HG03439 (cell line): ENCODE measurements around the gene ADAMTS6.

Experiments
- ATAC-seq: cut with Tn5 transposase; IDR thresholded peaks from one replicate; pipeline ENCODE4 v1.9.1; 2021; ENCODE audit warnings: mild to moderate bottlenecking, moderate library complexity; ENCODE audit not compliant: unreplicated experiment

ADAMTS6 gene

GRCh38 chr5:65474130-65474711 lies 7.5 kb downstream of the ADAMTS6 start:
- no peak for ATAC-seq

- ATAC-seq: no peak
Observed at GRCh38 chr5:65468633-65469032, 13.1 kb downstream of the ADAMTS6 start.

GRCh38 chr5:65462139-65462705 lies 19.5 kb downstream of the ADAMTS6 start:
- no peak for ATAC-seq

DNA sequence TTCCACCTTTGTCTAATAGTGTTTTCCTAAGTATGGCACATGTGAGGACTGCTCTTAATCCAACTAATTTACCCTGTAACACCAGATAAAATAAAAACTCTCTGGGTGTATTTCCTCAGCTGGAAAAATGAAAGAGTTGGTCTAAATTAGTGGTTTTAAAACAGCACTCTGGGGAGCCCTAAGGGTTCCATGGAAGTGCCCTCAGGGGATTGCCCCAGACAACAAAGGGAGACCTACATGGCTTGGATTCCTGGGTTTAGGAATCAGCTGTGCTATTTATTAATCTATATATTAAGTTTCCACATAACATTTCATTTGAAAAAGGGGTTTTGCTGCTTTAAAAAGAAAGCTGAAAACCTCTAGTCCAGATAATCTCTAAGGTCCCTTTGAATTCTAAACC lies 20.2 kb downstream of the ADAMTS6 start:
- ATAC-seq: no peak

- no peak for ATAC-seq
Observed at GRCh38 chr5:65459995-65460394, 21.7 kb downstream of the ADAMTS6 start.

- no peak for ATAC-seq
Observed at GRCh38 chr5:65455064-65455463, 26.7 kb downstream of the ADAMTS6 start.

GRCh38 chr5:65451436-65451835 lies 30.3 kb downstream of the ADAMTS6 start:
- ATAC-seq: no peak

- no peak for ATAC-seq
Observed at GRCh38 chr5:65446682-65447081, 35.0 kb downstream of the ADAMTS6 start.

- ATAC-seq: no peak
Observed at GRCh38 chr5:65441800-65442199, 39.9 kb downstream of the ADAMTS6 start.

DNA sequence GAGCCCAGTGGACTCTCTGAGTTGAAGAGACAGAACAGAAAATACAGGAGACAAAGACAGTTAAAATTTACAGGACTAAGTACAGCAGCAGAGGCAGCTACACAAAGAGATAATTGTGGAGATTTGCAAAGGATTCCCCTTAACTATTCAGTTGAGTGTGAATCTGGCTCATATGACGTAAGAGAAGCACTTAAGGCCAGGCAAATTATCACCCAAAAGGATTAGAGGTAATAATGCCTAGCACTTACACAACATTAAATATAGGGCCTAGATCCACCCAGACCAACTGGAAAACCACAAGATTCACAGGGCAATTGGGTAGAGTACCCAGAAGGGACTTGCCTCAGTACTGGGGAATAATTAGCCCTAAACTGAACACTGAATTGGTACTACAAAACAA lies 41.3 kb downstream of the ADAMTS6 start:
- no peak for ATAC-seq

- no peak for ATAC-seq
Observed at GRCh38 chr5:65434122-65434521, 47.6 kb downstream of the ADAMTS6 start.

GRCh38 chr5:65426656-65427055 lies 55.1 kb downstream of the ADAMTS6 start:
- no peak for ATAC-seq

- no peak for ATAC-seq
Observed at GRCh38 chr5:65423623-65424022, 58.1 kb downstream of the ADAMTS6 start.

DNA sequence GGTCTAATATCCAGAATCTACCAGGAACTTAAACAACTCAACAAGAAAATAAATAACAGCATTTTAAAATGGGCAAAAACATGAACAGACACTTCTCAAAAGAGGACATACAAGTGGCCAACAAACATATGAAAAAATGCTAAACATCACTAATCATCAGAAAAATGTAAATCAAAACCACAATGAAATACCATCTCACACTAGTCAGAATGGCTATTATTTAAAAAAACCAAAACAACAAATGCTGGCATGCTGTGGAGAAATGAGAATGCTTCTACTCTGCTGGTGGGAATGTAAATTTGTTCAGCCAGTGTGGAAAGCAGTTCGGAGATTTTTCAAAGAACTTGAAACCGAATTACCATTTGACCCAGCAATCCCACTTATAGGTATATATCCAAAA lies 63.1 kb downstream of the ADAMTS6 start:
- ATAC-seq: no peak

- no peak for ATAC-seq
Observed at GRCh38 chr5:65413822-65414221, 67.9 kb downstream of the ADAMTS6 start.

DNA sequence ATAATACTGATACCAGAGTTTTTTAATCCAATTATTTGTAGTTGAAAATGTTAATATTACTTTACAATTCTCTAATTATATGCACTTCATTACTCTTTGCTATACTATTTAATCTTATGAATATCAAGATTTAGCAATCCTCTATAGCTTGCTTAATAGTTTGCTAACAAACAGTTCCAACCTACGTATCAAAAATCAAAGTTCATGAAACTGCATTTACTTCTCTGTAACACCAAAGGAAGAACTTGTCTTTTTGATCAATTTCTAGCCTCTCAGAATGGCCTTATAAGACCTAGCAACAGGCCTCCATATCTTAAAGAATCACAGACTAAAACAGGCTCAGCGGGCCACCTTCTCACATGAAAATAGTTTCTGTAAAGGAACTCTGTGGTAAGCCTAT lies 68.9 kb downstream of the ADAMTS6 start:
- no peak for ATAC-seq

- ATAC-seq: no peak
Observed at GRCh38 chr5:65411356-65411755, 70.4 kb downstream of the ADAMTS6 start.

DNA sequence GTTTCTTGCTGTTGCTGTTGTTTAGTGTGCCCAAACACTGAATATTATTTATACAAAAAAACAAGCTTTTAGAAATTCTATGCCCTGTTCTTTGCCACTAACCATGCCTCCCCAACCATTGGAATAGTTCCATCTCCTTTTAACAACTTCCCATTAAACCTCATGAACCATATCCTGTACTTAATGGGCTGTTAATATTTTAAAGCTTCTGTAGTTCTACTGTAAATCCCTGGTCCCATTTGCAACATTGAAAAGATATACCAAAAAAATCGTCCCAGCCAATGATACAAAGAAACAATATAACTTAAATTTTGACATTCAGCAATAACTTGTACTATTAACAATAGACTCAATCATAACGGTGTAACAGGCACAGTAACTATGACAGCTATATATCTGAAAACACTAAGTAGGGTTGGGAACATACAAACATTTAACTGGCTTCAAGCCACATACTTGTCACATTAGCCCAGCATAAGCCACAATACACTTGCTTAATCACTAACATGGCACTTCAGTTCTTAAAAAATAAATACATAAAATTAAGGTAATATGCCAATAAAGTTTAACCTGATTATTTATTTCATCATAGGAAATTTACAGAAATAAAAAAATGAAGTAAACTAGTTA lies 86.1 kb downstream of the ADAMTS6 start:
- no peak for ATAC-seq

DNA sequence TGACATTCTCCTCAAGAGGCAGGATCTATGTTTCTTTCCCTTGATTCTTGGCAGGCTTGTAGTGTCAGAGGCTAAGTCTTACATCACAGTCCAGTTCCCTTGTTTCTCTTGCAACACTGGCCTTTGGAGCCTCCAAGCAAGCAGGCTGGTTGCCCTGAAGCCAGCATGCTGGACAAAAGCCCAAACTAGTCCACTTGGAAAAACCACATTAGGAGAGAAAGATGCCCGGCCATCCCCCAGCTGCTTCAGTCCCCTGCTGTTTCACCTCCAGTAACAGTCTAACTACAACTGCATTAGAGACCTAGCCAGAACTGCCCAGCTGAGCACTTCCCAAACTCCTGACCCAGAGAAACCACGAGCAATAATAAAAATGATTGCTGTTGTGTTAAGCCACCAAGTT lies 87.6 kb downstream of the ADAMTS6 start:
- ATAC-seq: no peak

DNA sequence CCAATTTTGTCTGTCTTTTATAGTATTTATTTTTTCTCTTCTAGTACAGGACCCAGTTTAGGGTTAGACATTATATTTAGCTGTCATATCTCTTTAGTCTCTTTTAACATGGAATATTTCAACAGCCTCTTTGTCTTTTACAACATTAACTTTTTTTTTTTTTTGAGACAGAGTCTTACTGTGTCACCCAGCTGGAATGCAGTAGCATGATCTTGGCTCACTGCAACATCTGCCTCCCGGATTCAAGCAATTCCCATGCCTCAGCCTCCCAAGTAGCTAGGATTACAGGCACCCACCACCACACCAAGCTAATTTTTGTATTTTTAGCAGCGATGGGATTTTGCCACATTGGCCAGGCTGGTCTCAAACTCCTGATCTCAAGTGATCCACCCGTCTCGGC lies 90.1 kb downstream of the ADAMTS6 start:
- ATAC-seq: no peak

DNA sequence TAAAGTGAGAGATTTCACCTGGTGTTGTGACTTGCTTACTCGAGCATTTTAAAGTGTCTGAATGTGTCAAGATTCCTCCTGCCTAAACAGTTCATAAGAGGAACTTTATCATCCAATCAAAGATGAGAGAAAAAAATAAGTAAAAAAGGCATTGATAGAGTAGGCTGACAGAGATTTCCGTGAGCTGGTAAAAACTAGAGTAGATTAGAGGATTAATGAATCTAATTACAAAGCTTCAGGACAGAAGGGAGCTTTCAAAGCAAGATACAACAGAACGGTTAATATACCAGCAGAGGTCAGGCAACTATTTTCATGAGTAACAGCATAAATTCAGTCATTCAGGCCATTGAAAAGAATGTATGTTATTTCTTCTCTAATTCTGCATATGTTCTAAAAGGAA lies 91.5 kb downstream of the ADAMTS6 start:
- ATAC-seq: no peak

GRCh38 chr5:65383859-65384258 lies 97.9 kb downstream of the ADAMTS6 start:
- no peak for ATAC-seq

- no peak for ATAC-seq
Observed at GRCh38 chr5:65382582-65382981, 99.1 kb downstream of the ADAMTS6 start.
